H1 (cell line): Measurements from ENCODE around the gene RRM1. TPM values are rescaled to one million over a fixed set of nuclear protein-coding genes. Genes with fewer than 3 reads are reported as not detected.

Source experiments
- CTCF ChIA-PET: fragments of 300-600 bp; sonication (Branson Sonifier 250); formaldehyde crosslinking; loops from one replicate; lab custom pipeline; 2021; ENCODE audit not compliant: partially characterized antibody; lab: Charles Lee
- POLR2A ChIA-PET: fragments of 300-600 bp; sonication (Branson Sonifier 250); formaldehyde crosslinking; loops from one replicate; lab custom pipeline; 2021; ENCODE audit warnings: inconsistent platforms; ENCODE audit not compliant: partially characterized antibody; lab: Charles Lee
- DNase-seq, 2 experiments: peaks; one replicate each; pipeline versions ENCODE4 v3.0.0 to v3.0.0-alpha.2; 2010 to 2022; ENCODE audit warnings: low spot score in 2 of 2, low read depth in 1 of 2, mixed read lengths in 1 of 2
- FAIRE-seq: peaks from 2 replicates; lab custom pipeline; 2011; peaks lifted over from hg19 to GRCh38; lab: Jason Lieb, UNC
- H2AFZ ChIP-seq: 2 replicates; pipeline ENCODE4 v1.8.1; 2012; ENCODE audit warnings: low read length, inconsistent platforms
- H2AK5ac ChIP-seq: 2 replicates; pipeline ENCODE4 v1.6.1; 2013; ENCODE audit warnings: low read depth, low read length
- H2BK120ac ChIP-seq: replicated peaks from 2 replicates; pipeline ENCODE3; 2013; ENCODE audit warnings: low read depth, low read length, inconsistent platforms
- H2BK12ac ChIP-seq: 2 replicates; pipeline ENCODE4 v1.6.1; 2013; ENCODE audit warnings: low read depth, low read length
- H2BK15ac ChIP-seq: 2 replicates; pipeline ENCODE4 v1.6.1; 2013; ENCODE audit warnings: low read length
- H2BK20ac ChIP-seq: 2 replicates; pipeline ENCODE4 v1.6.1; 2013; ENCODE audit warnings: low read length
- H2BK5ac ChIP-seq: 2 replicates; pipeline ENCODE4 v1.6.1; 2013; ENCODE audit warnings: low read depth, low read length
- H3K14ac ChIP-seq: 2 replicates; pipeline ENCODE4 v1.6.1; 2013; ENCODE audit warnings: inconsistent platforms; ENCODE audit not compliant: insufficient read length
- H3K18ac ChIP-seq: 2 replicates; pipeline ENCODE4 v1.6.1; 2013; ENCODE audit warnings: low read length; ENCODE audit errors: extremely low read depth
- H3K23ac ChIP-seq: 2 replicates; pipeline ENCODE4 v1.6.1; 2013; ENCODE audit warnings: inconsistent platforms; ENCODE audit not compliant: insufficient read length
- H3K23me2 ChIP-seq: 2 replicates; pipeline ENCODE4 v1.6.1; 2013; ENCODE audit warnings: low read depth, low read length
- H3K27ac ChIP-seq: 2 replicates; pipeline ENCODE4 v1.6.1; 2011; ENCODE audit warnings: low read depth, low read length, inconsistent platforms
- H3K27me3 ChIP-seq, 4 experiments: replicated peaks in 1 of 4; 1 replicate in 1 of 4; 2 replicates in 3 of 4; pipeline versions ENCODE4 v1.6.1 to v1.8.1; 2011 to 2013; ENCODE audit warnings: low read length in 3 of 4, mild to moderate bottlenecking in 3 of 4, inconsistent platforms in 2 of 4, mixed read lengths in 2 of 4, moderate library complexity in 1 of 4; ENCODE audit not compliant: control insufficient read depth in 3 of 4, insufficient read depth in 3 of 4; ENCODE audit errors: extremely low read depth in 1 of 4
- H3K36me3 ChIP-seq, 4 experiments: 2 replicates each; pipeline versions ENCODE4 v1.6.1 to v1.8.1; 2011 to 2013; ENCODE audit warnings: mild to moderate bottlenecking in 4 of 4, low read length in 3 of 4, moderate library complexity in 2 of 4, control low read depth in 1 of 4, inconsistent platforms in 1 of 4; ENCODE audit not compliant: insufficient read depth in 4 of 4, control insufficient read depth in 2 of 4
- H3K4ac ChIP-seq: replicated peaks from 2 replicates; pipeline ENCODE3; 2013; ENCODE audit warnings: low read length, low read depth, mixed read lengths, inconsistent platforms; ENCODE audit not compliant: insufficient read length
- H3K4me1 ChIP-seq, 4 experiments: replicated peaks in 1 of 4; 1 replicate in 1 of 4; 2 replicates in 3 of 4; pipeline versions ENCODE4 v1.6.1 to v1.8.1; 2011 to 2013; ENCODE audit warnings: low read length in 3 of 4, inconsistent platforms in 2 of 4, mixed read lengths in 1 of 4; ENCODE audit not compliant: insufficient read depth in 4 of 4, control insufficient read depth in 3 of 4
- H3K4me2 ChIP-seq, 2 experiments: 2 replicates each; pipeline versions ENCODE4 v1.6.1 to v1.8.1; 2011 to 2013; ENCODE audit warnings: low read depth in 2 of 2, low read length in 2 of 2, control low read depth in 1 of 2, inconsistent platforms in 1 of 2, mild to moderate bottlenecking in 1 of 2; ENCODE audit not compliant: insufficient read depth in 1 of 2
- H3K4me3 ChIP-seq, 4 experiments: fragments of 200-600, 300-600 bp in 1 of 4; sonication (generic), shearing (Covaris generic), sonication (Bioruptor Twin) in 1 of 4; 2 replicates each; pipeline versions ENCODE4 v1.5.1 to v1.8.1; 2011 to 2016; ENCODE audit warnings: low read length in 4 of 4, low read depth in 3 of 4, control low read depth in 2 of 4, inconsistent platforms in 2 of 4, mild to moderate bottlenecking in 2 of 4, mixed read lengths in 1 of 4, moderate library complexity in 1 of 4; ENCODE audit not compliant: insufficient read depth in 2 of 4; ENCODE audit errors: extremely low read depth in 1 of 4
- H3K56ac ChIP-seq: replicated peaks from 2 replicates; pipeline ENCODE3; 2013; ENCODE audit warnings: low read depth, mild to moderate bottlenecking, mixed read lengths, low read length, inconsistent platforms; ENCODE audit not compliant: insufficient read length
- H3K79me1 ChIP-seq: 2 replicates; pipeline ENCODE4 v1.6.1; 2013; ENCODE audit warnings: low read depth, low read length, control low read depth
- H3K79me2 ChIP-seq, 2 experiments: 2 replicates each; pipeline versions ENCODE4 v1.6.1 to v1.8.1; 2012 to 2013; ENCODE audit warnings: low read length in 2 of 2, mild to moderate bottlenecking in 2 of 2, inconsistent platforms in 1 of 2; ENCODE audit not compliant: insufficient read depth in 2 of 2, control insufficient read depth in 1 of 2
- H3K9ac ChIP-seq, 4 experiments: replicated peaks in 1 of 4; 1 replicate in 1 of 4; 2 replicates in 3 of 4; pipeline versions ENCODE4 v1.6.1 to v1.8.1; 2011 to 2013; ENCODE audit warnings: low read depth in 3 of 4, low read length in 3 of 4, control low read depth in 2 of 4, mild to moderate bottlenecking in 2 of 4, moderate library complexity in 2 of 4, inconsistent platforms in 1 of 4; ENCODE audit errors: extremely low read depth in 1 of 4
- H3K9me3 ChIP-seq, 2 experiments: 2 replicates each; pipeline versions ENCODE4 v1.6.1 to v1.8.1; 2012 to 2013; ENCODE audit warnings: mild to moderate bottlenecking in 2 of 2, moderate library complexity in 2 of 2, control low read depth in 1 of 2, inconsistent platforms in 1 of 2, low read depth in 1 of 2, low read length in 1 of 2, mixed read lengths in 1 of 2; ENCODE audit not compliant: insufficient read depth in 2 of 2
- H4K20me1 ChIP-seq, 2 experiments: replicated peaks in 1 of 2; 2 replicates each; pipeline versions ENCODE3 to v1.8.1; 2011 to 2013; ENCODE audit warnings: inconsistent platforms in 2 of 2, low read length in 2 of 2, mild to moderate bottlenecking in 1 of 2; ENCODE audit not compliant: insufficient read depth in 2 of 2, control insufficient read depth in 1 of 2
- H4K5ac ChIP-seq: 2 replicates; pipeline ENCODE4 v1.6.1; 2013; ENCODE audit warnings: low read length, low read depth, mixed read lengths, inconsistent platforms; ENCODE audit not compliant: insufficient read length
- H4K8ac ChIP-seq: 2 replicates; pipeline ENCODE4 v1.8.0; 2013; ENCODE audit warnings: mild to moderate bottlenecking, moderate library complexity, low read length, inconsistent platforms; ENCODE audit not compliant: insufficient read depth; ENCODE audit errors: extremely low read depth
- H4K91ac ChIP-seq: replicated peaks from 2 replicates; pipeline ENCODE3; 2013; ENCODE audit warnings: low read length, mixed read lengths, inconsistent platforms; ENCODE audit not compliant: insufficient read length
- CTBP2 ChIP-seq: IDR thresholded peaks from 2 replicates; pipeline ENCODE4 v1.7.0; 2011; ENCODE audit warnings: borderline replicate concordance, mild to moderate bottlenecking, moderate library complexity, mixed read lengths, low read length; ENCODE audit not compliant: insufficient read depth, insufficient read length
- EGR1 ChIP-seq: IDR thresholded peaks from 2 replicates; pipeline ENCODE4 v1.6.1; 2011; ENCODE audit warnings: low read depth, low read length, borderline replicate concordance
- KDM5A ChIP-seq: fragments of 200-600 bp; IDR thresholded peaks from 2 replicates; pipeline ENCODE4 v1.7.1; 2012; ENCODE audit warnings: mild to moderate bottlenecking, low read length, inconsistent platforms, mixed read lengths
- POLR2AphosphoS5 ChIP-seq: IDR thresholded peaks from 2 replicates; pipeline ENCODE4 v1.6.1; 2011; ENCODE audit warnings: low read depth, low read length
- SIN3A ChIP-seq, 2 experiments: IDR thresholded peaks in 1 of 2; conservative IDR thresholded peaks in 1 of 2; 2 replicates each; pipeline ENCODE4 v1.6.1; 2011 to 2012; ENCODE audit warnings: low read length in 2 of 2, improper control_type of control experiment in 1 of 2, low read depth in 1 of 2, mild to moderate bottlenecking in 1 of 2
- SP4 ChIP-seq: IDR thresholded peaks from 2 replicates; pipeline ENCODE4 v1.6.1; 2012; ENCODE audit warnings: low read length, inconsistent platforms
- ZNF274 ChIP-seq: IDR thresholded peaks from 2 replicates; pipeline ENCODE4 v1.7.0; 2012; ENCODE audit warnings: low read length, borderline replicate concordance; ENCODE audit errors: extremely low read depth
- WGBS, 2 experiments: shearing (Covaris generic) in 1 of 2; methylation state at CpG; one replicate each; pipeline versions ENCODE4 v1.1.6 to v1.1.7; 2013 to 2015; ENCODE audit warnings: low lambda C conversion rate in 2 of 2, mixed read lengths in 2 of 2, inconsistent platforms in 1 of 2, low coverage in 1 of 2, missing lambda C conversion rate in 1 of 2; ENCODE audit not compliant: insufficient replicate concordance in 2 of 2, insufficient coverage in 1 of 2, insufficient read length in 1 of 2; ENCODE audit errors: extremely low coverage in 1 of 2, missing lambda C conversion rate in 1 of 2; 5-methylcytosine and 5-hydroxymethylcytosine counted together
- polyA plus RNA-seq, 7 experiments: library from polyadenylated mRNA; depleted of rRNA in 3 of 7; stranded (reverse) in 5 of 7; unstranded in 2 of 7; fragments of >200 nt in 5 of 7; fragments of 200-250 nt in 2 of 7; gene quantifications; 1 replicate in 5 of 7; 2 replicates in 1 of 7; 4 replicates in 1 of 7; pipeline versions ENCODE4 v1.2.1 to v1.2.3, GENCODE V29; 2011 to 2013; ENCODE audit warnings: missing spikeins in 2 of 7, mixed read lengths in 2 of 7
- total RNA-seq: library from RNA; stranded (reverse); fragmentation: NEBNext Ultra II Directional; extraction: Animal tissue kit (Norgen Biotek cat#: 25700); gene quantifications from 2 replicates; pipeline ENCODE4 v1.2.1, GENCODE V29; 2021

The RRM1 gene
- total and polyA plus RNA-seq, 2 of the 8 experiments (the other 6 are each of a cell fraction or from before 2014, with no cell fraction given) = 63.6 to 126 TPM

- DNase-seq = no peak
These were observed 30.5 kb downstream of the RRM1 start for GRCh38 chr11:4125141-4125540.

More at GRCh38 chr11:4125141-4125540, 30.5 kb downstream of the RRM1 start:
- Histone ChIP-seq H3K27ac (no peak overlapping the region), H3K14ac (no peak overlapping the region), H3K18ac (no peak overlapping the region), H4K91ac (no peak overlapping the region), H2BK20ac (no peak overlapping the region), H2AFZ (no peak overlapping the region), H2BK120ac (no peak overlapping the region), H4K20me1 (no peaks in the 10 kb centered on the region), H3K4me2 (no peak overlapping the region), H4K8ac (no peak overlapping the region), H2BK15ac (no peak overlapping the region), H4K5ac (no peak overlapping the region), H3K4me3 (no peak overlapping the region), H3K9ac (no peak overlapping the region), H2BK12ac (no peak overlapping the region), H3K27me3 (no peaks in the 10 kb centered on the region), H3K9me3 (no peaks in the 10 kb centered on the region), H3K23ac (no peak overlapping the region), H3K4me1 (no peaks in the 10 kb centered on the region), H3K56ac (no peak overlapping the region), H2AK5ac (no peak overlapping the region), H3K4ac (no peak overlapping the region), H2BK5ac (no peak overlapping the region), H3K23me2 (0 out of 2 replicates have a peak, but pooled peaks cover 2% of the 10 kb centered on the region), H3K79me2 (no peaks in the 10 kb centered on the region), H3K36me3 (peaks cover 14 to 74% (median 51%) of the 10 kb centered on the region in 4 experiments), H3K79me1 (no peaks in the 10 kb centered on the region)
- ChIA-PET POLR2A (no interaction called here), CTCF (no interaction called here)
- no peak for TF ChIP-seq KDM5A
- no peak for TF ChIP-seq CTBP2
- TF ChIP-seq ZNF274 = no peak
- TF ChIP-seq SP4 = no peak
- no peak for TF ChIP-seq SIN3A (conservative IDR thresholded peaks at IDR 0.05 in 1 of 2, IDR thresholded peaks at IDR 0.05 in 1 of 2; ENCODE audit: low read depth in 1 of 2, low read length in 2 of 2)
- no peak for TF ChIP-seq POLR2AphosphoS5
- TF ChIP-seq EGR1 = no peak
- FAIRE-seq = no peak
- WGBS, 2 experiments = 97% methylated on average over 6 of the region's 6 CpGs; no CpG with 5 or more reads in 1 of the 2 experiments
